OCI-LY1 (cell line): Measurements from ENCODE around the gene SPATA33.

ENCODE experiments used
- H2AFZ ChIP-seq: fragments of 200-600 bp; sonication (generic), shearing (Covaris generic); 2 replicates; pipeline ENCODE4 v1.6.0; 2014; ENCODE audit warnings: antibody characterized with exemption, mild to moderate bottlenecking, low read length
- H3F3A ChIP-seq: fragments of 200-600 bp; sonication (generic), shearing (Covaris generic); 2 replicates; pipeline ENCODE4 v1.6.0; 2014; ENCODE audit warnings: mild to moderate bottlenecking, antibody characterized with exemption, low read length, moderate library complexity; ENCODE audit not compliant: insufficient read depth
- H3K27ac ChIP-seq: fragments of 200-600 bp; sonication (generic); 2 replicates; pipeline ENCODE4 v1.5.1; 2014; ENCODE audit warnings: low read length, mixed run types, mild to moderate bottlenecking, low read depth; ENCODE audit not compliant: poor library complexity, severe bottlenecking
- H3K27me3 ChIP-seq: fragments of 200-600 bp; sonication (generic); 2 replicates; pipeline ENCODE4 v1.6.0; 2014; ENCODE audit warnings: antibody characterized with exemption, mild to moderate bottlenecking, low read length, moderate library complexity; ENCODE audit not compliant: insufficient read depth
- H3K36me3 ChIP-seq: fragments of 200-600 bp; sonication (generic); 2 replicates; pipeline ENCODE4 v1.6.1; 2014; ENCODE audit warnings: mild to moderate bottlenecking, antibody characterized with exemption, low read length, moderate library complexity, mixed read lengths; ENCODE audit not compliant: insufficient read depth
- H3K4me1 ChIP-seq: fragments of 200-600 bp; sonication (generic); 2 replicates; pipeline ENCODE4 v1.5.1; 2014; ENCODE audit warnings: mild to moderate bottlenecking, low read length, moderate library complexity; ENCODE audit not compliant: insufficient read depth, severe bottlenecking
- H3K4me2 ChIP-seq: fragments of 200-600 bp; sonication (generic), shearing (Covaris generic); 2 replicates; pipeline ENCODE4 v1.6.1; 2014; ENCODE audit warnings: low read length
- H3K4me3 ChIP-seq: fragments of 200-600 bp; sonication (generic); 2 replicates; pipeline ENCODE4 v1.5.1; 2014; ENCODE audit warnings: low read length, low read depth, mild to moderate bottlenecking, mixed read lengths; ENCODE audit not compliant: poor library complexity, severe bottlenecking
- H3K79me2 ChIP-seq: fragments of 200-600 bp; shearing (Covaris generic); 2 replicates; pipeline ENCODE4 v1.6.1; 2016; ENCODE audit warnings: mixed run types, low read length, mixed read lengths; ENCODE audit not compliant: insufficient read depth
- H3K9ac ChIP-seq: fragments of 200-600 bp; sonication (generic), shearing (Covaris generic); 2 replicates; pipeline ENCODE4 v1.6.1; 2014; ENCODE audit warnings: mild to moderate bottlenecking, low read length, mixed read lengths
- H3K9me2 ChIP-seq: fragments of 200-600 bp; sonication (generic), shearing (Covaris generic); 2 replicates; pipeline ENCODE4 v1.6.1; 2014; ENCODE audit warnings: low read depth, mild to moderate bottlenecking, low read length, mixed read lengths
- H3K9me3 ChIP-seq: fragments of 200-600 bp; shearing (Covaris generic); 2 replicates; pipeline ENCODE4 v1.6.1; 2014; ENCODE audit warnings: low read length, mixed read lengths
- H4K20me1 ChIP-seq: fragments of 200-600 bp; sonication (generic), shearing (Covaris generic); 2 replicates; pipeline ENCODE4 v1.6.0; 2016; ENCODE audit warnings: mild to moderate bottlenecking, low read length; ENCODE audit not compliant: insufficient read depth
- EZH2 ChIP-seq: fragments of 200-600 bp; sonication (generic), shearing (Covaris generic); IDR thresholded peaks from 2 replicates; pipeline ENCODE4 v1.8.0; 2017; ENCODE audit warnings: borderline replicate concordance, mixed run types, mild to moderate bottlenecking, antibody characterized with exemption, low read length, moderate library complexity, mixed read lengths
- TF ChIP-seq, protein P1 (sequence below): fragments of 200-600 bp; sonication (generic), shearing (Covaris generic); IDR thresholded peaks from 2 replicates; pipeline ENCODE4 v1.5.1; 2017; ENCODE audit warnings: mild to moderate bottlenecking, antibody characterized with exemption, low read length, moderate library complexity, mixed read lengths

The SPATA33 gene

GRCh38 chr16:89695086-89695874 lies 37.6 kb downstream of the SPATA33 start:
- no peak overlapping the region for H2AFZ ChIP-seq
- H3K36me3 ChIP-seq: peaks cover 59% of the 10 kb centered on the region
- no peak overlapping the region for H3K4me2 ChIP-seq
- H4K20me1 ChIP-seq: no peaks in the 10 kb centered on the region
- no peaks in the 10 kb centered on the region for H3K27me3 ChIP-seq
- no peaks in the 10 kb centered on the region for H3K9me2 ChIP-seq
- H3K9me3 ChIP-seq: no peaks in the 10 kb centered on the region
- H3K4me1 ChIP-seq: peaks cover 6% of the 10 kb centered on the region
- no peaks in the 10 kb centered on the region for H3K79me2 ChIP-seq
- TF ChIP-seq, protein P1, sequence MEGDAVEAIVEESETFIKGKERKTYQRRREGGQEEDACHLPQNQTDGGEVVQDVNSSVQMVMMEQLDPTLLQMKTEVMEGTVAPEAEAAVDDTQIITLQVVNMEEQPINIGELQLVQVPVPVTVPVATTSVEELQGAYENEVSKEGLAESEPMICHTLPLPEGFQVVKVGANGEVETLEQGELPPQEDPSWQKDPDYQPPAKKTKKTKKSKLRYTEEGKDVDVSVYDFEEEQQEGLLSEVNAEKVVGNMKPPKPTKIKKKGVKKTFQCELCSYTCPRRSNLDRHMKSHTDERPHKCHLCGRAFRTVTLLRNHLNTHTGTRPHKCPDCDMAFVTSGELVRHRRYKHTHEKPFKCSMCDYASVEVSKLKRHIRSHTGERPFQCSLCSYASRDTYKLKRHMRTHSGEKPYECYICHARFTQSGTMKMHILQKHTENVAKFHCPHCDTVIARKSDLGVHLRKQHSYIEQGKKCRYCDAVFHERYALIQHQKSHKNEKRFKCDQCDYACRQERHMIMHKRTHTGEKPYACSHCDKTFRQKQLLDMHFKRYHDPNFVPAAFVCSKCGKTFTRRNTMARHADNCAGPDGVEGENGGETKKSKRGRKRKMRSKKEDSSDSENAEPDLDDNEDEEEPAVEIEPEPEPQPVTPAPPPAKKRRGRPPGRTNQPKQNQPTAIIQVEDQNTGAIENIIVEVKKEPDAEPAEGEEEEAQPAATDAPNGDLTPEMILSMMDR: no peak
- no peak for TF ChIP-seq EZH2
- no peak overlapping the region for H3K27ac ChIP-seq
- H3K4me3 ChIP-seq: no peak overlapping the region
- no peak overlapping the region for H3K9ac ChIP-seq
- no peaks in the 10 kb centered on the region for H3F3A ChIP-seq

- no peak for TF ChIP-seq EZH2
- TF ChIP-seq, protein P1: no peak
- no peaks in the 10 kb centered on the region for H3F3A ChIP-seq
- peaks cover 53% of the 10 kb centered on the region for H3K36me3 ChIP-seq
- H3K4me3 ChIP-seq: no peak overlapping the region
- no peaks in the 10 kb centered on the region for H4K20me1 ChIP-seq
- no peak overlapping the region for H3K4me2 ChIP-seq
- no peaks in the 10 kb centered on the region for H3K27me3 ChIP-seq
- H3K4me1 ChIP-seq: peaks cover 14% of the 10 kb centered on the region
- no peak overlapping the region for H3K27ac ChIP-seq
- H3K79me2 ChIP-seq: no peaks in the 10 kb centered on the region
- no peak overlapping the region for H3K9ac ChIP-seq
- no peaks in the 10 kb centered on the region for H3K9me3 ChIP-seq
- no peaks in the 10 kb centered on the region for H3K9me2 ChIP-seq
- no peak overlapping the region for H2AFZ ChIP-seq
These were observed 38.4 kb downstream of the SPATA33 start for GRCh38 chr16:89695875-89696669.

- Histone ChIP-seq H3K27me3 (no peaks in the 10 kb centered on the region), H3K4me1 (peaks cover 15% of the 10 kb centered on the region), H3K36me3 (peaks cover 47% of the 10 kb centered on the region), H3K79me2 (no peaks in the 10 kb centered on the region), H3F3A (no peaks in the 10 kb centered on the region), H3K27ac (no peak overlapping the region), H3K9me3 (no peaks in the 10 kb centered on the region), H3K9me2 (no peaks in the 10 kb centered on the region), H3K9ac (no peak overlapping the region), H3K4me2 (no peak overlapping the region), H3K4me3 (no peak overlapping the region), H2AFZ (no peak overlapping the region), H4K20me1 (no peaks in the 10 kb centered on the region)
- TF ChIP-seq, protein P1: no peak
- no peak for TF ChIP-seq EZH2
These were observed 39.1 kb downstream of the SPATA33 start for GRCh38 chr16:89696670-89697128.
